Mucosa of descending colon (tissue), 3 donors: Measurements from ENCODE around the gene IL4. TPM values are rescaled to one million over a fixed set of nuclear protein-coding genes. Genes with fewer than 3 reads are reported as not detected.

Experiments used
- ATAC-seq: fragments of 200-7000 bp; cut with Tn5 transposase; one replicate; pipeline ENCODE4 v1.9.1; 2020; ENCODE audit warnings: mild to moderate bottlenecking, moderate library complexity
- DNase-seq, 3 donors: peaks; one replicate each; pipeline ENCODE4 v3.0.0-alpha.2; 2020
- H3K36me3 ChIP-seq: fragments of 200-600 bp; one replicate; pipeline ENCODE4 v1.8.0; 2021; ENCODE audit warnings: low read depth, mild to moderate bottlenecking
- H3K4me1 ChIP-seq: fragments of 200-600 bp; one replicate; pipeline ENCODE4 v1.8.0; 2021; ENCODE audit warnings: low read depth, mild to moderate bottlenecking
- H3K4me3 ChIP-seq: fragments of 200-600 bp; one replicate; pipeline ENCODE4 v1.8.0; 2021; ENCODE audit warnings: mild to moderate bottlenecking
- H3K9me3 ChIP-seq: fragments of 200-600 bp; one replicate; pipeline ENCODE4 v1.8.0; 2021; ENCODE audit warnings: mild to moderate bottlenecking
- intact Hi-C, 2 donors: fragments of 100-400 bp; cut with DNase I in 1 of 2; cut with micrococcal nuclease in 1 of 2; formaldehyde crosslinking; loops; one replicate each; pipeline versions ENCODE4 v1.11.0 to v1.11.1; 2022; cut with DNase I, micrococcal nuclease
- total RNA-seq, 3 donors: library from RNA; stranded (reverse); fragmentation: NEBNext Ultra II Directional in 2 of 3; extraction: Animal tissue kit (Norgen Biotek cat#: 25700) in 2 of 3; gene quantifications; one replicate each; pipeline versions ENCODE4 v1.2.1 to v1.2.4, GENCODE V29; 2021 to 2023
- TF ChIP-seq, protein P1 (sequence below): fragments of 200-600 bp; IDR thresholded peaks from one replicate; pipeline ENCODE4 v1.8.0; 2022; ENCODE audit warnings: antibody characterized with exemption, mild to moderate bottlenecking
- donor health status: DM: no; HTN: no; CAD: no; lungs with moderate emphysema.
- donor health status: DM: no; HTN: no; CAD: no.
- donor health status: DM: no; HTN: yes; CAD: no.

The IL4 gene
- total RNA-seq, 3 donors from 2014 or later = not detected

DNA sequence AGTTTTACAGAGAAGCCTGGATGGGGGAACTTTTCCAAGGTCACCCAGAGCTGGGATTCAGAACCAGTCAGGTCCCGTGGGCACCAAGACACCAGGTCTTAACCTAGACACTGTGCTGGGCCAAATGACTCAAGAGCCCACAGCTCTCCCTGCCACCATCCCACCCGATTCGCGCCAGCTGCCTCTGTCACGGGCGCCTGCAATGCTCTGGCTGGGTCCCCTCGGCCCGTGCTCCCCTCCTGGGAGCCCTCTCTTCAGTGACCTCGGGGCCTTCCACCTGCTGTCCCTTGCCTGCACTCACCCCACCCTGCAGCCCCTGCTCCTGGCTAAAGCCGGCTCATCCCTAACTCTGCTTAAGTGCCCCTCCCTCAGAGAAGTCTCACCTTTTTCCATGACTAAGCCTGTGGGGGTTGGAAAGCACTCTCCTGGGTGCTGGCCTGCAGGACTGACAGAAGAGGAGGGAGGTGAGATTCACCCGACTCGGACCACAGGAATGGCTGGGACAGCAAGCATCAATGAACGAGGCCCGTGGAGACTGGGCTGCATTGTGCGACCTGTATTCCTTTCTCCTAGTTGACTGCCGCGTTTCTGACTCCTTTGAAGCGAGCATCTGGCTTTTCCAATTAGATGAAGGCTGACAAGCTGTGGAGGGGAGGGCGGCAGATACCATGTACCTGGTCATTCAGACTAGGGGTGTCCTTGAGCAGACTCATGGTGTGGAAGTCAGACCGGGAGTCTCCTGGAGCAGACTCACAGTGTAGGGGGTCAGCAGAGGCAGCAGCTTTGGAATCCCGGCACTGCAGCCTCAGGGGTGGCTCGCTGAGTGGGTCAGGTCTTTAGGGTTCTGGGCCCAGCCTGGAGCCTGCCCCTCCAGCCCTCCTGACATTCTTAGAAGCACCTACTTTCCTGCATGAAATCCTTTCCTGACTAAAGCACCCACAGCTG is 5.8 kb upstream of the IL4 start:
- H3K4me3 ChIP-seq = no peak overlapping the region
- no peak for ATAC-seq
- TF ChIP-seq, protein P1, sequence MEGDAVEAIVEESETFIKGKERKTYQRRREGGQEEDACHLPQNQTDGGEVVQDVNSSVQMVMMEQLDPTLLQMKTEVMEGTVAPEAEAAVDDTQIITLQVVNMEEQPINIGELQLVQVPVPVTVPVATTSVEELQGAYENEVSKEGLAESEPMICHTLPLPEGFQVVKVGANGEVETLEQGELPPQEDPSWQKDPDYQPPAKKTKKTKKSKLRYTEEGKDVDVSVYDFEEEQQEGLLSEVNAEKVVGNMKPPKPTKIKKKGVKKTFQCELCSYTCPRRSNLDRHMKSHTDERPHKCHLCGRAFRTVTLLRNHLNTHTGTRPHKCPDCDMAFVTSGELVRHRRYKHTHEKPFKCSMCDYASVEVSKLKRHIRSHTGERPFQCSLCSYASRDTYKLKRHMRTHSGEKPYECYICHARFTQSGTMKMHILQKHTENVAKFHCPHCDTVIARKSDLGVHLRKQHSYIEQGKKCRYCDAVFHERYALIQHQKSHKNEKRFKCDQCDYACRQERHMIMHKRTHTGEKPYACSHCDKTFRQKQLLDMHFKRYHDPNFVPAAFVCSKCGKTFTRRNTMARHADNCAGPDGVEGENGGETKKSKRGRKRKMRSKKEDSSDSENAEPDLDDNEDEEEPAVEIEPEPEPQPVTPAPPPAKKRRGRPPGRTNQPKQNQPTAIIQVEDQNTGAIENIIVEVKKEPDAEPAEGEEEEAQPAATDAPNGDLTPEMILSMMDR = no peak
- intact Hi-C loops = no loop called here
- no peak for DNase-seq
- H3K9me3 ChIP-seq = no peaks in the 10 kb centered on the region
- H3K4me1 ChIP-seq = no peaks in the 10 kb centered on the region
- H3K36me3 ChIP-seq = no peaks in the 10 kb centered on the region

DNA sequence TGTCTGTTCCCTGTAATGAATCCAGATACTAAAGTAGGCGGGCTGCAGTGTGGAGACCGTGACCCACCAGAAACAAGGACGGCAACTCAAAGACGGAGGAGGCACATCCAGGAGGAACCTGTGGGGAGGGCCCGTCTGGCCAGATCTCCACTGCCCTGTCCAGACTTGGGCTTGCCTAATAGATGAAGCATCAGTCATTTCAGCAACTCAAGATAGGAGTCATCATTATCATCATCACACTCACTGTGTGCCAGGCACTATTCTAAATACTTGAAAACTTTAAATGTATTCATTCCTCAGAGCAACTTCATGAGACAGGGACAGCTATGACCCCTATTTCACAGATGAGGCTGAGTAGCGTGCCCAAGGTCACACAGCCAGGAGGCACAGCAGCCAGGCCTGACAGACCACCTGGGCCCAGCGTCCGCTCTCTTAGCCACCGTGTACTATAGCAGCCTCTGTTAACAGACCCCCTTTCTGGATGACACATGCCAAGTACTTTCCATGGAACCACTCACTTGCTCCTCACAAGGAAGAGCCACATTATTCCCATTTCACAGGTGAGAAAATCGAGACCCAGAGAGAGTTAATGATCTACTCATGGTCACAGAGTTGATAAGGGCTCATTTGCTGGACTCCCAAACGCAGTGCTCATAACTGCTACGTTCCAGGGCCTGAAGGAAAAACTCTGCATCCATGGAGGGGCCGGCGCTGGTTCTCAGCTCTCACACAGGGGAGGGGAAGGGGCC is 4.9 kb upstream of the IL4 start:
- DNase-seq (no peak), ATAC-seq (no peak)
- Histone ChIP-seq H3K36me3 (no peaks in the 10 kb centered on the region), H3K4me1 (no peaks in the 10 kb centered on the region), H3K4me3 (no peak overlapping the region), H3K9me3 (no peaks in the 10 kb centered on the region)
- intact Hi-C loops = no loop called here
- TF ChIP-seq, protein P1 = no peak

DNA sequence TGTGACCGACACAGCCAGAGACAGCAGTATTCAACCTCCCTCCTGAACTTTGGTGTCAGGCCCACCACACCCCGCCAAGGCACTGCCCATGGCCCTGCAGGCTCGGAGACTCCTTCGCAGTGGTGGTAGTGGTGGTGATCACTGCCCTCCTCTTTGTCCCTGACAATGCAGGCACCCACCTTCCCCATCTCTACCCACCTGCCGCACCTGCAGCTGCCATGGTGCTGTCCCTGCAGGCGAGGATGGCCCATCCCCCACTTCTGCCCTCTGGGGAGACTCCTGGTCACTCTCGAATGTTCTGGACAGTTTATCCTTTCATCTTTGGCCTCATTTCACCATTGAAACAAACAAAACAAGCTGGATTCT is 4.4 kb upstream of the IL4 start:
- TF ChIP-seq, protein P1 = no peak
- H3K4me1 ChIP-seq = no peaks in the 10 kb centered on the region

DNA sequence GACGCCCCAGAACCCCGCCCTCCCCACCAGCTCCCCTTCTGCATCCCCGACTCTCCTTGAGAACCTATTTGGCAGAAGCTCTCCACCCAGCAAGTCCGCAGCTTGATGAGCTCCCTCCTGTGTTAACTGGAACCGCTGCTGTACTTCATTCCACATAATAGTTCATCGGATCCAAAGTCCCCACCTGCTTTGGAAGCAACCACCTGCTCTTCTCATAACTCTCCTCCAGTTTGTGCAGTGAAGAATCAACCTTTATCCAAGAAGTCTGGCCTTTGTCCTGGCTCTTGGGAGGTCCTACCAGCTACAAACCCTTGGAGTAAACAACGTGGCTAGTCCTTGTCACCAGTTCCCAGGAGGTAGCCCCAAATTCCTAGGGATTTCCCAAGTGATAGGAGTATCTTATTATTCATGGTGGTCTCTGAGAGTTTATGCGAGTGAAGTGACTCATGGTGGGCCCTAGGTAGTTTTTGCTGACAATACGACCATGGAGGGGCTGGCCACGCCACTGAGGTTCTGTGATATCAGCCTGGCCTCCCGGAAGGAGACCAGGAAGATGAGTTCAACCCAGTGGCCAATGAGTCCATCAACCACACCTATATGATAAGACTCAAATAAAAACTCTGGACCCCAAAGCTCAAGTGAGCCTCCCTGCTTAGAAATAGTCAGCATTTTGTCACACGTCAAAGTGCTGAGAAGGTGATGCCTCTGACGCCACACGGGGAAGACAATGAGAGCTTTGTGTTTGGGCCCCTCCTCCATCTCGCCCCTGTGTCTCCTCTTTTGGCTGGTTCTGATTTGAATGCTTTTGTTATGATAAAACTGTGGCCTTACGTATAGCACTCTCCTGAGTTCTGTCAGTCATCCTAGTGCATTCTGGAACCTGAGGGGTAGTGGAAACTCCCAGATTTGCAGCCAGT is 3.6 kb upstream of the IL4 start:
- ATAC-seq (no peak), DNase-seq (no peak)
- no peaks in the 10 kb centered on the region for H3K9me3 ChIP-seq
- no peak overlapping the region for H3K4me3 ChIP-seq
- TF ChIP-seq, protein P1 = no peak
- H3K36me3 ChIP-seq = no peaks in the 10 kb centered on the region
- intact Hi-C loops = no loop called here
- H3K4me1 ChIP-seq = no peaks in the 10 kb centered on the region

More for the DNA sequence above, 4.4 kb upstream of the IL4 start:
- no peaks in the 10 kb centered on the region for H3K9me3 ChIP-seq
- intact Hi-C loops = no loop called here
- no peak overlapping the region for H3K4me3 ChIP-seq
- no peak for DNase-seq
- no peaks in the 10 kb centered on the region for H3K36me3 ChIP-seq
- ATAC-seq = no peak

DNA sequence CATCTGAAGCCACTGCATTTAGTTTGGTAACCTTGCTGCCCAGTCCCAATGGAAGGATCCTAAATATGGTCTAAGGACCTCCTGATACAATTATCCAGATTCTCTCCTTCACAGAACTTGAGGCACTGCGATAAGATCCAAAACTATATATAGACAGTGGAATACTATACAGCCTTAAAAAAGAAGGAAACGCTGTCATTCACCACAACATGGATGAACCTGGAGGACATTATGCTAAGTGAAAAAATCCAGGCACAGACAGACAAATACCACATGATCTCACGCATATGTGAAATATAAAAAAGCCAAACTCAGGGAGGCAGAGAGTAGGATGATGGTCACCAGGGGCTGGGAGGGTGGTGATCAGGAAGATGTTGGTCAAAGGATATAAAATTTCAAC is 2.8 kb upstream of the IL4 start:
- Histone ChIP-seq H3K4me3 (no peak overlapping the region), H3K36me3 (no peaks in the 10 kb centered on the region), H3K9me3 (no peaks in the 10 kb centered on the region), H3K4me1 (no peaks in the 10 kb centered on the region)
- ATAC-seq (no peak), DNase-seq (no peak)
- intact Hi-C loops = no loop called here
- TF ChIP-seq, protein P1 = no peak
